HG03045 (cell line): ENCODE results near the gene RYR2.
"Not testable (repeated sequence)": the region's sequence is repeated elsewhere in the genome, so short reads cannot be mapped to it uniquely, and the experiment has no call there.

Experiments
- ATAC-seq: cut with Tn5 transposase; IDR thresholded peaks from one replicate; pipeline ENCODE4 v1.9.1; 2021; ENCODE audit warnings: mild to moderate bottlenecking, moderate library complexity; ENCODE audit not compliant: unreplicated experiment

RYR2 gene

GRCh38 chr1:237071641-237072420 lies 29.8 kb downstream of the RYR2 start:
- ATAC-seq, result no peak

DNA sequence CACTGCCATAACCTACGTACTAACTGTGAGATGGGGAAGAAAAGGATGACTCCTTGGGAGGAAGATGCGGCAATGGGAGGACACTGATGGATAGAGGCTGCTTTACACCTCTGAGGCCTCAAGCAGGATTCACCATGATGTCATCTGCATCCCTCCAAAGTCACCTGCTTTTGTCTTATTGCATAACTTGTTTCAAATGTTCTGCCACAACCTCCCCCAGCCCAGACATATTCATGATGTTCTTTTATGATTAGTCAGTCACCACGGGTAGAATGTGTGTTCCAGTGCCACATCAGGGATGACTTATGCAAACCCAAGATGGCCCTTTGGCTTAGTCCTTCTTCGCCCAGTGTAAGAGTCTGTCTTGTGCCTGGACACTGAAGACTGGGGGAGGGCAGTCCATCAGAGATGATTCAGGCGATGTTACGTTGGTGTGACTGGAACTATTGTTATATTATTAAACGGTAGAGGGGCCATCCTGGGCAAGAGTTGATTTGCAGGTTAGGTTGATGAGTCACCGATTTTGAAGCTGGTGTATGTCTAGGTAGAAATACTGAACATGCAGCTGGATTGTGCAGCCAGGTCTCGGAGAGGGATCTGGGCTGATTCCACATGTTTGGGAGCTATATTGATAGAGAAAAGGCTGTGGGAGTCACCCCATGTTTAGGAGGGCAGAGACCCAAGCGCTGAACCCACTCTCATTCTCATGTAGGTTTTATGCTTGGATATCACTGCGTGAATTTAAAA lies 32.6 kb downstream of the RYR2 start:
- ATAC-seq, result no peak

DNA sequence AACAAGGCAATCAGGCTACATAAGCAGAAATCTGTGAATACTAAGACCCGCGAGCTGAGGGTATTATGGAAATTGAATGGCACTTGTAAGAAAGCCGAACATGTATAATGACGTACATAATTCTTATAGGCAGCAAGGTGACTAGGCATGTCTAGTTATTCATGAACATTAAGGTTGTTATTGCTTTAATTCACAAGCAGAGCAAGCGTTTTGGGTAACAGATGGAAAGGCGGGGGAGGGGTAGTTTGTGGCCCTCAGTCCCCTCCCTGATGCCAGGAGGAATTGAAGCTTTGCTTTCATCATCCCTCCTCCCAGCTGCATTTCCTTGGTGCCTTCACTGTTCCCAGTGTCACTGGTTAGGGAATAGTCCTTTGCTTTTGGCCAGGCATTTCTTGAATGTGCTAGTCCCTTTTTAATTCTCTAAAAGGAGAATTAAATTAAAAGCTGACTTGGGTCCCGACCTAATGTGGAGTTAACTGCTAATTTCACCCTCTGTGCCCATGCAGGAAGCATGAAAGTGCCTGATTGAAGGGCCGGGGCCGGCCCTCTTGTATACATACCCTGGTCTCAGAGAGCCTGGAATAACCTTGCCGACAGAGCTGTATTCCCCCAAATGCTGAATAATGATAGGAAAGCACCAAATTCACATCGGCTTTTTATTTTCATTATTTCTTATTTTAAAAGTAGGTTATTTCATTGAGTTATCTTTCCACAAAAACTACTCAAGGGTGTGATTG lies 42.5 kb downstream of the RYR2 start:
- no peak for ATAC-seq

DNA sequence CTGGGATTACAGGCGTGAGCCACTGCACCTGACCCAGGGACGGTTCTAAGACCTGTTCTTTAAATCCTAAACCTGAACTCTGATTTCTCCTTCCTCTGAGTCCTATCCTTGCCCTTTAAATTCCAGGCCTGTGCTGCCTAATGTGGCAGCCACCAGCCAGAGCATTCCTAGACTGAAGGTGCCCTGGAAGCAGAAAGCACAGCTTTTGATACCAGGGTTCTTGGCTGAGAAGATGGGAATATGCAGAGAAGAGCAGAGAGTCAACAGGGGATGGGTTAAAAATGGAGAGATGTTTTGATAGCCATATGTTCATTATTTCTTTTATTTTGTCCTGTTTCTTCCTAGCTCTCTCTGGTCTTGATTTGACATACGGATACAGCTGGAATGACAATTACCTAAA lies 49.7 kb downstream of the RYR2 start:
- no peak for ATAC-seq

DNA sequence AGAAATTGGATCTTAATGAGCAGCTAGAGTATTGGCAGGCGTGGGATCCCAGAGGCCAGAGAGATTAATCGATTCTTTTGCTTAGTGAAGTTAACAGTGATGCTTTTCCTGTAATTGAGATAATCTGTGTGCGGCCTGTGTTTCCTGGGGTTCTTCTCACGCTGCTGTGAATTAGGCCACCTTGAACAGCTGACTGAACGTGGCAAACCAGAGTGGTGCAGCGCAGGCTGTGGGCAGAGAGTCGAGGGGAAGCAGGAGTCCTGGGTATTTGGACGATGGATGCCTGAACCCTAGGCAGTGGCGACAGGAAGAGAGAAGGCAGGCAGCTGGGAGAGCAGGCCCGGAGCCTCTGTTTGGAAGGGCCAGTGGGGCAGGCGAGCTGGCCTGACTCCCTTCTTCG lies 51.7 kb downstream of the RYR2 start:
- ATAC-seq, result no peak

- no peak for ATAC-seq
Observed at GRCh38 chr1:237098541-237098940, 56.6 kb downstream of the RYR2 start.

DNA sequence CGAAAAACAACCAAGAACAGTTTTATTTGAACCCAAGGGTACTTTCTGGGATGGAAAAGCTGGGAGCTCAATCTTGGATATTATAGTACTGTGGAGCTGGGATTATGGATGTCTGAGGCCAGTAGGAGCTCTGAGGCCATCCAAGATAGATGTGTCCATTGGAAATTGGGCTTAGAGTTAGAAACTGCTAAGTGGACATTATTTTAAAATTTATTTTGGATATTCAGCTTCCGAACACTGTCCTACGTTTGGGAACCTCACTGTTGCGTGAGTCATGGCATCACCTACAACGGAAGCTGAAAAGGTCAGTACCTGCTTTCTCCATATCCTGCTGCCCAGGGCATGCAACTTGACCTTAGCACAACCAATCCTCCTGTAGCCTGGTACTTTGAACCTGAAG lies 61.0 kb downstream of the RYR2 start:
- no peak for ATAC-seq

- no peak for ATAC-seq
Observed at GRCh38 chr1:237104096-237104495, 62.1 kb downstream of the RYR2 start.

GRCh38 chr1:237105826-237106225 lies 63.8 kb downstream of the RYR2 start:
- ATAC-seq, result no peak

DNA sequence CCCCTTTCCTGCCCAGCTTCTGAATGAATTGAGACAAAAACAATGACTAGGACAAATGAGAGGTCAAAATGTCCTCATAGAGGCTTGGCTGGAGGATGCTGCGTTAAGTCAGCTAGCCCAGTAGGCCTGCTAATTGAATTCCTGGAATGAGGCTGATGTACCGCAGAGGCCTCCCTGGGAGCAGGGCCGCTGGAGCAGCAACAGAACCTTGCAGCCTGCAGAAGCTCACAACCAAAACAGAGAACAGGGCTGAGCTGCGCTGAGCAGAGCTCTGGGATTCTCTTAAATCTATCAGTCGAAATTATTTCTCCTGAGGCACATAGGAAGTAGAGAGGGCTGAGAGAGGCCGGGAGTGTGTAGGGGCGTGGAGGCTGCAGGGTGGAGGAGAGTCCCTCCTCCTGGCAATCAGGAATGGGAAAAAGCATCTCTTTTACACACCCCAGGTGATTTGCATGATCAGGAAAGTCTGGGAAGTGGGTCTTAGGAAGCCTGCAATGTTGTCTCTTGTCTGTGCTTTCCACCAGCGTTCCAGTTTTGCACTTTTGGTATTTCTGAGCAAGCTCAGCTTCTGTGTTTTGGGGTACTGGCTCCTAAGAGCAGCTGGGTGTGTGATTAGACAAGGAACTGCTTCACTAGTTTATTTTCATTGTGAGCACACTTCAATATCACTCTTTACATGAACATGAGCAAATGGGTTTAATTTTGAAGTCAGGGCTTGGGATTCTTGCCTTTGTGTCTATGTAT lies 66.5 kb downstream of the RYR2 start:
- ATAC-seq, result no peak

GRCh38 chr1:237111807-237112206 lies 69.8 kb downstream of the RYR2 start:
- no peak for ATAC-seq

DNA sequence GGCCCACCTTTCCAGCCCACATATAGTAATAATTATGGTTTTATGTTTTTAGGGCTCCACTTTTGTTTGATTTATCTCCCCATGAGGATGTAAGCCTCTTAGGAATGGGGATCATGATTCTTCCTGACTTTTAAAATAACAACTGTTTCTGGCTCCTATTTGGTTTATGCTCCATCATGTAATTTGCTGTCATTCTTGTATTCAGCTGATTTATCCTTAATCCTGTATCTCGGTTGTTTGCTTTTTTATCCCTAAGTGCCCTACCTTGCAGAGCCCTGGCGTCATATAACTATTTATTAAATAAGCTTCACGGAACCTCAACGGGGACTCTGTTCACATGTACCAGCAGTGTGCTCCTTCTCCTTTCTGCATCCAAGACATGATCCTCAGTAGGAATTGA lies 70.7 kb downstream of the RYR2 start:
- ATAC-seq, result no peak

- no peak for ATAC-seq
Observed at GRCh38 chr1:237115035-237115434, 73.1 kb downstream of the RYR2 start.

GRCh38 chr1:237119091-237119490 lies 77.1 kb downstream of the RYR2 start:
- no peak for ATAC-seq

GRCh38 chr1:237120683-237121082 lies 78.7 kb downstream of the RYR2 start:
- ATAC-seq, result no peak

DNA sequence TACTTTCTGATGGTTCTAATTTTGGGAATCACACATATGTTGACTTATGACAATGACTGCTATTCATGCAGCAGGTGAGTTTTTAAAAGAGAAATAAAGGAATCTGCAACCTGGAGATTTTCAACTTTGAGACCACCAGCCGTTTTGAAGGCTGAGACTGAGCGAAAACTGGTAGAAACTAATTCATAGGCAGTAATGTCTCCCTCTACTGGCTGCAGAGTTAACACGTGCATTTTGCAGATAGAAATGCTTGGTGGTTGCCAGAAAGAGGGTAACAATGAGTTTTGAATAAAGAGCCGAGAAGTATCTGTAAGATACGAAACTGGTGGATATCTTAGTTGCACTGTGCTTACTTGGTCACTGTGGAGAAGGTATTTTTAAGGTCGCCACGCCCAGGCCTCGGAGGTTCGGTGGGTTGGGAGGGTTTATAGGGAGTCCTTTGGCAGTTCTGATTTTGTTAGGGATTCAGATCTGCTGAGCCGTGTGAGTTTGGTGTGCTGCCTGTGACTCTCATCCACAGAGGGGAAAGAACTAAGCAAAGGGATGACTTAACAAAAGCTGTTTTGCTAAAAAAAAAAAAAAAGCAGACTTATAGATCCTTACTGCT lies 83.0 kb downstream of the RYR2 start:
- no peak for ATAC-seq

DNA sequence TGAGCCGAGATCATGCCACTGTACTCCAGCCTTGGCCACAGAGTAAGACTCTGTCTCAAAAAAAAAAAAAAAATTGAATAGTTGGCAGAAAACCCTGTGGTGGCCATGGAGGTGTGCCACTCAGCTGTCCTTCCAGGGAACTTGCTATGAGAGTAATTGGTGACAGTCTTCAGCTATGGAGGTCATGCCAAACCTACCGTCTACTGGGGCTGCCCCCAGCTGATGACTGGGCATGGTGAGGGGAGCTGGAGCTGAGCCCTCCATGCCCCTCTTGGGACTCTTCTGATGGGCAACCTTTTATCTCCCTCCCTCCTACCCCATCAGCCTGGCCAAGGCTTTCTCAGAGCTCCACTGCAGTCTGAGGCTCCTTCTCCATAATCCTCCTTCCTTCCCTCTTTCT lies 84.2 kb downstream of the RYR2 start:
- ATAC-seq, result no peak

DNA sequence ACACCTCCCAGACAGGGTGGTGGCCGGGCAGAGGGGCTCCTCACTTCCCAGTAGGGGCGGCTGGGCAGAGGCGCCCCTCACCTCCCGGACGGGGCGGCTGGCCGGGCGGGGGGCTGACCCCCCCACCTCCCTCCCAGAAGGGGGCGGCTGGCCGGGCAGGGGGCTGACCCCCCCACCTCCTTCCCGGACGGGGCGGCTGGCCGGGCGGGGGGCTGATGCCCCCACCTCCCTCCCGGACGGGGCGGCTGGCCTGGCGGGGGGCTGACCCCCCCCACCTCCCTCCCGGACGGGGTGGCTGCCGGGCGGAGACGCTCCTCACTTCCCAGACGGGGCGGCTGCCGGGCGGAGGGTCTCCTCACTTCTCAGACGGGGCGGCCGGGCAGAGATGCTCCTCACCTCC lies 85.3 kb downstream of the RYR2 start:
- not testable (repeated sequence) for ATAC-seq

- no peak for ATAC-seq
Observed at GRCh38 chr1:237133921-237134320, 91.9 kb downstream of the RYR2 start.

DNA sequence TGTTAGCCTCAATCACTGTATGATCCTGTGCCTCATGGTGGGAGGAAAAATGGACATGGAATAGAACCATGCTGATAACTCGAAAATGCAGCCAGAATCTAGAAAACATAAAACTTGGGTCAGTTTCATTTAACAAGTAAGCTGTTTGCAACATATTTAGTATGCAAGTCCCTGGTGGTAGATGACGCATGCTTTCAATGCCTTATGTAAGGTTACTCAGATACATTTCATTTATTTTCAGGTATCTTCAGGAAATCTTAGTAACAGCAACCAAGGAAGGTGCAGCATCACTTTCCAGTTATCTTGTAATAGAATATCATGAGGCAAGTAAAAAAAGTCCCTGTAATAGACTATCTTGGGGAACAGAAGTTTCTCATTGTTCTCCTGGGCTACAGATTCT lies 92.9 kb downstream of the RYR2 start:
- no peak for ATAC-seq

GRCh38 chr1:237138551-237138950 lies 96.6 kb downstream of the RYR2 start:
- ATAC-seq, result no peak
